ENCODE data around the gene MSI2.

MSI2 gene

DNA sequence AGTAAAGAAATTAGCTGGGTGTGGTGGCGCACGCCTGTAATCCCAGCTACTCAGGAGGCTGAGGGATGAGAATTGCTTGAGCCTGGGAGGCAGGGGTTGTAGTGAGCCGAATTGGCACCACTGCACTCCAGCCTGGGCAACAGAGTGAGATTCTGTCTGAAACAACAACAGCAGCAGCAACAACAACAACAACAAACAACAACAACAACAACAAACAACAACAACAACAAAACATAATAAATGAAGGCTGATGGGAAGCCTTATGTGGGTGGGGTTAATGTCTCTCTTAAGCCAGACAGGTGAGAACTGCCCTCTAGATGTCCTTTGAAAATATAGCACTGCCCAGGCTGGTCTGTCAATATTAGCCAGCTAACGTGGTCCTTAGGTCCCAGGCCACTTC is 107.3 kb downstream of the MSI2 start:
- DNase-seq (ENCODE audit: extremely low read depth in 1 of 2, low read depth in 1 of 2) = no peak

DNA sequence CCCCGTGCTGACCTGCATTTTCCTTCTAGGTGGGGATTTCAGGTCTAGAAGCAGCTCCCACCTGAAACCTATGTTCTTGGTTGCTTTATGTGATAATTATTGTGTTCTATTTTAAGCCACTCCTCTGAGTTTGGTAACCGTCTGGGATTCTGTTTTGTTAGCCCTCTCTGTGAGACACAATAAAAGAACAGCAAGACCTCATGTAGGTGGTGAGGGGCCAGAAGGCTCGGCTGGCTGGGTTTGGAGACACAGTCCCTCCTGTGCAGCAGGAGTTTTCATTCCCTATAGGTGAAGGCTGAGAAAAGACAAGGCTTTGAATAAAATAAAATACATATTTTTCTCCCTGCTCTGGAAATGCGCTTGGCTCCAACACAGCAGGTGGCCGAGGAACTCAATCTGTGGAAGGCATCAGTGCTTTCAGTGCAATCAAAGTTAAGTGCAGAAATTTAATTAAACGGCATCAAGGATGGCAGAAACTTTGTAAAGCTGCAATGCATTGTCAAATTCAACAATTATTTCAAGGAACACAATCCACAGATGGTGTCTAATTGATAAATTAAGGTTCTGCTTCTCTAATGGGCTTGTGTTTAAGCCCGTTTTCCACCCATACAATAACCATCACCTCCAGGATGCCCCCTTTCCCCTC is 107.8 kb downstream of the MSI2 start:
- DNase-seq (ENCODE audit: extremely low read depth in 1 of 2, low read depth in 1 of 2) = no peak

DNA sequence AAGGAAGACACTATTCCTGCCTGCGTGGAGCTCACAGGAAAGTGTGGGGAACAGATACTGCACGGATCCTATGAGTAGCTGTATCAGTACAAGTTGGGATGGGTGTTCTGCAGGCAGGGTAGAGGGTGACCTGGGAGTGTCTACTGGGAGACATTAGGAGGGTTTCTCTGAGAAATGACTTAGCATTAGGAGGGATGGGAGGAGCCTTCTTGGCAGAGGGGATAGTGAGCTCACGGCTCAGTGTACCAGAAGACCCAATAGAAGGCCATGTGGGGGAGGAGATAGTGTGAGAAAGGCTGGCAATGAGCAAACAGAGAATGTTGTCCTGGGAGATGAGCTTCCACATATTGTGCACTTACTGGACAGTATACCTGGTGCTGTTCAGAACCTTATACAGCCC is 109.1 kb downstream of the MSI2 start:
- DNase-seq (ENCODE audit: extremely low read depth in 1 of 2, low read depth in 1 of 2) = no peak

DNA sequence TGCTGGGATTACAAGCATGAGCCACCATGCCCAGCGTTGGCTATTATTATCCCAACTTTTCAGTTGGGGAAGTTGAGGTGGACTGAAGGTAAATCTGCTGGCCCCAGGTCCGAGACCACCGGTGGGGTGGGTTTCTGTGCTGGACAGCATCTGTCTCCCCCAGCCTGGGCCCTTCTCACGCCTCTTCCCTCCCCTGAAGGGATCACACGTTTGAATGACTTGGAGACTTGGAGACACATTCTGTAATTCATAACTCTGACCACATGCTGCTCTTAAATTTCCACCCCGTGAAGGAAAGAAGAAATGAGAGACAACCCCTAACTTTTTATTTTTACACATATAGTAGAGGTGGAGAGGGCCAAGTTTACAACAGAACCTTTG is 109.8 kb downstream of the MSI2 start:
- DNase-seq (ENCODE audit: extremely low read depth in 1 of 2, low read depth in 1 of 2) = no peak

DNA sequence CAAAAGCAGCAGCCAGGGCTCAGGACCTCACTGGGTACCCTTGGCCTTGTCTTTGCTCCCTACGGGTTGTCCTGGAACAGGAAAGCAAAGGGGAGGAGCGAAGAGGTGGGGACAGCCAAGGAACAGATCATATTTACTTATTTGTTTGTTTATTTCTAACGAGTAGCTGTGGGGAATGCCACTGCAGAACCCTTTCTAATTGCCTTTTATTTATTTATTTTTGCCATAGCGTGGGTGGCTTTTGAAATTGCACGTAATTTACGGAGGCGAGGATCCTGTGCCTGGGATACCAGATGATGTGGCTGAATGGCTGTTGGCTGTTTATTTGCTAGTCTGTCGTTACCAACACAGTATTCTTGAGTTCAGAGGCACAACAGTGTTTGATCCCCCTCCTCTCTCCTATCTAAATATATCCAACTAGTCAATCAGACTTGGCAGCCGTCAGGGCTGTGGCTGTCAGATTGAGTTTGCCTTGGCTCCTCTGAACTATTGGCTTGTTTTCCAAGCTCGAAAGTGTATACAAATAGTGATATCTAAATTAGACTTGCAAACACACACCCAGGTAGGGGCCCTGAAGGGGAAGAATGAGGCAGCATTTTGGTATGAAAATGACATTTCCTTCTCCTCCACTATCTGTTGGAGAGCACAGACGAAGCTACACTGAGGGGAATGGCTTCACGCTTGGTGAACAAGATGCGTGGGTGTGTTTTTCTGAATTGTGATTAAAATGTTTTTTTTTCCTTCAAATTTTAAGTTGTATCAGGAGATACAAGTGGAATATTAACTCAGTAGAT is 110.4 kb downstream of the MSI2 start:
- DNase-seq (ENCODE audit: extremely low read depth in 1 of 2, low read depth in 1 of 2) = no peak

DNA sequence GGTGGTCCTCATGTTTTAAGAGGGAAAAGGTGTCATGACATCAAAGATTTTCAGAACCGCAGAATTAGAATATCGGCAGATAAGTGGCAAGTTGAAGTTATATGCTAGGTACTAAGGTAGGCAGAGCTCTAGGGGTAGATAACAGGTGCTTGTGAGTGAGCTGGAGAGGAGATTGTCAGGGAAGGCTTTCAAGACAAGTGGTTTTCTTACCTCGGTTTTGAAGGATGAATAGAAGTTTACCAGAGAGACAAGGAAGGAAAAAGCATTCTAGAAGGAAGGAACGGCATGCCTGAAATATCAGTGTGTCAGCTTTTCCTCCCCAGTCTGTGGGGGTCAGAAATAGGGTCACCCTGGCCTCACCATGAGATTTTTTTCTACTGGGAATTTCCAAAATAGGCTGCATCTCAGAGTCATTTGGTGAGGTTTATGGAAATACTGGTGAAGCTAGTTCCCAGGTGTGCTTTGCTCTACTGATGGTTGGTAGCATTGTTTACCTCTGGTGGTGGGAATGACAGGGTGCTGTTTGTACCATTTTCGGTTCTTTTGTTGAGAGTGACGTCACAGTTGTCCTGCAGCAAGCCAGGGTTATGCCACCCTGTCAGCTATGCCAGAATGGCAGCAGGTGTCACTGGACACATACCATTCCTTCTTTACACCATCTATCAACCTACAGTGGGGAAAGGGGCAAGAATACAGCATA is 112.5 kb downstream of the MSI2 start:
- DNase-seq (ENCODE audit: extremely low read depth in 1 of 2, low read depth in 1 of 2) = no peak

DNA sequence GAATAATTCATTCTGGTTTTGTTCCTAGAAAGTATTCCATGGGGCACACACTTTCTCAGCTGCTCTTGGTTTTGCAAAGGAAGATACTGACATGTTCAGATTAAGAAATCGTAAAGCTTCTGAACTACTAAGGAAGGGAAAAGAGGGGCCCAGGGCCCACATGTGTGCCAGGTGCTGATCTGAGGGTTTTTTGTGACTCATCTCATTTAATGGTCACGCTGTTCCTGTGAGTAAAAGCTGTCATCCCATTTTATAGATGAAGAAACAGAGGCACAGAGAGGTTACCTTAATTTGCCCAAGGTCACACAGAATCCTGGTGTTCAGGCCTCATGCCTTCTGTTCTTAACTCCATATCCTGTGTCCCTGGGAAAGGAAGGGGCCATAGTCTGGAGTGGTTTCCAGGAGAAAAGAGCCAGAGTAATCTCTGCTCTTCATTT is 113.2 kb downstream of the MSI2 start:
- DNase-seq (ENCODE audit: extremely low read depth in 1 of 2, low read depth in 1 of 2) = no peak

DNA sequence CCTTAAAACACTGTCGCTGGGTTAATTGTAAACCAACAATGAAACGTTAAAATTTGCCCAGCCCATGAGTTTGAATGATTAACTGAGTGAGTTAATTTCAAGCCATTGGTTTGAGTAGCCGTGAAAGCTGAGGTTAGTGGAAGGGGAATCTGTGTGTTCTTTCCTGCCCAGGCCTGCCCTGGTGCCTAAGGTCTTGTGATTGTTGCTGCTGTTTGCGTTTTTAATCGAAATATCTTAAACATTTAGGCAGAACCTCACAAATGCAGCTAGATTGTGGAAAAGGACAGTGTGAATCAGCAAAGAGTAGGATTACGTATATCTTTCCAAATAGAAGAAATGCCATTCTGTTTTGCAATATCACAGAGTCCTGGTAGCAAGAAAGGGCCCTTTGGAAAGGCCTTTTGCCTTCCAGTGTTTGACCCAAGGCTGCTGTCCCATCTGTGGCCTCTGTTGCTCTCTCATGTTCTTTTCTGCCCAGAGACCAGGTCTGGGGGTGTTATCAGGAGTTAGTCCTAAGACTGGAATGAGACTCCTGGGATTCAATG is 113.8 kb downstream of the MSI2 start:
- no peak for DNase-seq (ENCODE audit: extremely low read depth in 1 of 2, low read depth in 1 of 2)

DNA sequence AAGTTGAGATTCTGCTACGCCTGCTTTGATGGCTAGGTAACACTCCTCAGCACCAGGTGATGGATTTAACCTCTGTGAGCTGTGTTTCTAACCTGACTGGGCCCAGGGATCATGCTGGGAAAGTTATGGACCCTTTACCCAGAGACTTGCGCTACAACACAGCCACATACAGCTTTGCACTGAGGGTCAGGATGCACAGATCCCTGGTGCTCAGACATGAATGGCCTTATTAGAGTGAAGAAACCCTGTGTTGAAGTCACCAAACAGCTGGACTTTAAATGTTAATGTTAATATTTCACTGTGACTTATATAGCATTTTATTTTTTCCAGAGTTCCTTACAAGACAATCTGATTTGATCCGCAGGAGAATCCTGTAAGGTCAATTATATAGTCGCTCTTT is 114.3 kb downstream of the MSI2 start:
- DNase-seq (ENCODE audit: extremely low read depth in 1 of 2, low read depth in 1 of 2) = no peak

DNA sequence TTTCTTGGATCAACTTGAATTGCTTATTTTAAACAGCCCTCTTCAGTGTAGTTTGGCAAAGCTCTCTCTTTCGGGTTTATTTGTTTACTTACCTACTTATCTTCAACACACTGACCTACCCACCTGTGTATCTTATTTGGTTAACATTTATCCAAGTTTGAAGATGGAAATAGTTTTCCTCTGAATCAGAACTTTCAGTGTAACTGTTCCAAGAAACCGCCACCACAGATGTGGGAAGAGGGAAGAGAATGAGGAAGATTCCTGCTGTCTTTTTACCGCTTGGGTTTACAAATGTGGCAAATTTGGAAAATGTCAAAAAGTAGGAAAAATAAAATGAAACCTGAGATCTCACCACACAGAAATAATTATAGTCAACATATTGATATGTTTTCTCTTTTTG is 115.8 kb downstream of the MSI2 start:
- no peak for DNase-seq (ENCODE audit: extremely low read depth in 1 of 2, low read depth in 1 of 2)

DNA sequence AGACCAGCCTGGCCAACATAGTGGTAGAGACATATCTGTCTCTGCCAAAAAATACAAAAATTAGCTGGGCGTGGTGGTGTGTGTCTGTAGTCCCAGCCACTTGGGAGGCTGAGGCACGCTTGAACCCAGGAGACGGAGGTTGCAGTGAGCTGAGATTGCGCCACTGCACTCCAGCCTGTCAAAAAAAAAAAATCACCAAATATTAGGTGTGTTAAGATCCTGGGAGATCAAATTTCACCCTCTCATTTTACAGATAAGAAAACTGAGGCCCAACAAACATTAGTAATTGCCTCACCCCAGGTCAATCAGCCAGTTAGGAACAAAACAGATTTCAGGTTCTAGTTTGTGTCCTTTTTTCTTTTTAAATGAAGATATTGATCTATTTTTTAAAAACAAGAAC is 116.7 kb downstream of the MSI2 start:
- no peak for DNase-seq (ENCODE audit: extremely low read depth in 1 of 2, low read depth in 1 of 2)

DNA sequence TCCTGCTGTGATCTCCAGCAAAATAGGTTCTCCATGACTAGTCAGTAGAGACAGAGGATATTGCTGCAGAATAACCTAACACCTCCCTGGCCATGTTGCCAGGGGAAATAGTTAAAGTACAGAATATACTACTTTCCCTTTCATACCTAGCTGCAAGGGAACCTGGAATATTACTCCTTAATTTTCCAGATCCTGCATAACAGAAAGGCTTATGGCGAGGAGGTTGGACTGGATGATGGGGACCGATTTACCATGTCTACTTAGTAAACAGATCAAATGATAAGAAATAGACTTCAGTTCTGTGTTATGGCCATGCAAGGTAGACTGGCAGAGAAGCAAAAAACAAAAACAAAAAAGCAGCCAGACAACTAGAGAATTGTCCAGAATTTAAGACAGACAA is 117.4 kb downstream of the MSI2 start:
- DNase-seq (ENCODE audit: extremely low read depth in 1 of 2, low read depth in 1 of 2) = no peak

DNA sequence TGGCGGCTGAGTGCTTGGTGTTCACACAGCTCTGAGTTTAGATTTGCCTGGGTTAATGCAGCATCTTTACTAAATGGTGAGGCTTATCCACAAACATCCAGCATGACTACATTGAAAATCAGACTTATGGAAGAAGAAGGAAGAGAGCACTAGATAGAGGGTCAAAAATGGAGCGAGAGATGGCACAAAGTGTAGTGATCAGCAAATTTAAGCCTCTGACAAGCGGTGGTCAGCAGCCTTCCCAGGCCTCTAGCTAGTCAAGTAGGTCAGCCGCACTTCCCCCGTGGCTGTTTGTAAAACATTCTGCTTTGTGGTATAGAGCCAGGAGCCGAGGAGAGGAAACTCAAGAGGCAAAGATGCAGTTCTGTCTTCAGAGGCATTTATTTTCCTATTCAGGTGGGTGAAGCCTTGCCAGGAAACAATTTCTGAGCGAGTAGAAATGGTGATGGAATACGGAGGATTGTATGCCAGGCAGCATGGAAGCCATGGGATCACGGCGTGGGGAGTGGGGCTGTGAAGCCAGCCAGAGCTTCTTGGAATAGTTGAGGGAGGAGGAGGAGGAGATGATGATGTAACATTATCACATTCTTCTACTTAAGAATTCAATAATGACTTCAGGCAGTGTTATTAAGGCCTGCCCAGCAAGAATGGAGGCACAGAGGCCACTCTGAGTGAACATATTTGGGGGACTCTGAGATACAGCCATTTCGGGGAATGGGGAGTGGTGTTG is 118.9 kb downstream of the MSI2 start:
- DNase-seq (ENCODE audit: extremely low read depth in 1 of 2, low read depth in 1 of 2) = no peak

DNA sequence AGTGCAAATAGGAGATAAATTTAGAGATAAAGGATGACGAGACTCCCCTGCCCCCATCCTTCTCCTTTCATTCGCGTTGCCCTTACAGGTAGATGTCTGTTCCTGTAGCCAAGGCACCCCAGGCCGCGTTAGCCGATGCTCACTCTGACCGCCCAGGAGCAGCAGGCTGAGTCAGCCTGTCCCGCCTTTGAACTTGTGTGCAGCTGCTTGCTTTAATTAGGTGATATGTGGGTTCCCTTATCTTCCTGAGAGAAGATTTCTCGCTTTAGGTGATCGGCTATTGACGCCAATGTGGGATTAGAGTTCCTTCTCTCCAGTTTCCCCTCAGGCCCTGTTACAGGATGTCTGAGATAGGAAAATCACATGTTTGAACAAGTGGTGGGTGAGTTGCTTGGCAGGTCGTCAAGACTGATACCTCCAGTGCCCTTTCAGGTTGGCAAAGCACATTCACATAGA is 119.5 kb downstream of the MSI2 start:
- DNase-seq (ENCODE audit: extremely low read depth in 1 of 2, low read depth in 1 of 2) = no peak

DNA sequence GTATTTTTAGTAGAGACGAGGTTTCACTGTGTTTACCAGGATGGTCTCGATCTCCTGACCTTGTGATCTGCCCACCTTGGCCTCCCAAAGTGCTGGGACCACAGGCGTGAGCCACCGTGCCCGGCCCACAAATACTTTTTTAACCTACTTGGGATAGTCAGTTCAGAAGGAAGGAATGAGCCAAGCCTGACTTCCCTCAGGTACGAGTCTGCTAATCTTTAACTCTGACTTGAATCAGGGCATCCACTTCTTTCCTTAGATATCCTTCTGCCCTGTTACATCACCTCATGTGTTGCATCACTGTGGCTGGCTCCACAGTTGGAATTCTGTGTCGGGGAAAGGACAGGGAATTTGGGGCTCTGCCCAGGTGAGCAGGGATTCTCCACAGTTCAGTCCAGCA is 120.8 kb downstream of the MSI2 start:
- DNase-seq (ENCODE audit: extremely low read depth in 1 of 2, low read depth in 1 of 2) = no peak

DNA sequence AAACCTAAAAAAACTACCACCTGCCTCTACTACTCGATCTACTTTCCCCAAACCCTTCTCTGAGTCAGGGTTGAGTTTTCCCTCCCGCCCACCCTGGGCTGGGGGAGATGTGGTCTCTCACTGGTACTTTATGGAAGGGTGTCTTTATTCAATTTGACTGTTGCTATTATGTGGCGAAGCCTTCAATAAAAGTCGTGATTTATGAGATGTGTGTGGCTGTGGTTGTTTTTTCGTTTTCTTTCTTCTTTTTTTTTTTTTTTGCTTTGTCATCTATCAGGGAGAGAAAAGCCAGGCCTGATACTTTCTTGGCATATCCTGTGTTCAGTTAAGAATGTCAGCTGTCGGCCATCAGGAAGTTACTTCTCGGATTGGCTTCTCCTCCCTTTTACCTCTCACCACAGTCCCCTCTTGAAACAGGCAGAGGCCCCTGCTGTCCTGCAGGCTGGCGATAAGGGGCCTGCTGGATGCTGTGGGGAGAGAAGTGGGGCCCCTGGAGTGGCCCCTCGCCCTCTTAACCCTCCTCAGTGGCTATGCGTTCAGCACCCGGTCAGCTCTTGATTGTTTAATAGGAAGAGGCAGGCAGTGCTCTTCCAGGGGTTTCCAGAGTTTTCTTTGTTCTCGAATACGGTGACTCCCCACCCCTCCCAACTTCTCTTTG is 123.0 kb downstream of the MSI2 start:
- DNase-seq (ENCODE audit: extremely low read depth in 1 of 2, low read depth in 1 of 2) = peak in 1 of 2 donors; percentile 11

DNA sequence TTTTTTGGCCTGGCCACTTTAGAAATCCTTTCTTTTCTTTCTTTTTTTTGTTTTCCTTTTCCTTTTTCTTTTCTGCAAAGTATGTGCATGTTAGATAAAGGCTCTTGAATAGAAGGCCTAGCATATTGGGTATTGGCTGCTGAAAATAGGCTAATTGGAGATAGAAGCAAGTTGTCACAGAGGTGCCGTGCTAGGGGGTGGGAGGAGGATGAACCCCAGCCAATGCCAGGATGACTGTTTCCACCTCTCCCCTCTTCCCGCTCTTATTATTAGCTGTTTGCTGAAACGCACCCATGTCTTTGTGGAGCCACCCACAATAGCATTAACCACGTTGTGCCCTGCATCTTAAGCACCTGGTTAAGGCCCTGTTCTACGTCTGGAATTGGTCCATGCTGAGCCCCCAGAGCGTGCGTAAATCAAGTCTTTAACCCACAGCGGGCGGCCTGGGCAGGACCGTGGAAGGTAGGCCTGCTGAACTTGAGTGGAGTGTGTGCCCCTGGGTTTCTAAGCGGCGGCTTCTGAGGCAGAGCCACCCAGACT is 123.6 kb downstream of the MSI2 start:
- no peak for DNase-seq (ENCODE audit: extremely low read depth in 1 of 2, low read depth in 1 of 2)

DNA sequence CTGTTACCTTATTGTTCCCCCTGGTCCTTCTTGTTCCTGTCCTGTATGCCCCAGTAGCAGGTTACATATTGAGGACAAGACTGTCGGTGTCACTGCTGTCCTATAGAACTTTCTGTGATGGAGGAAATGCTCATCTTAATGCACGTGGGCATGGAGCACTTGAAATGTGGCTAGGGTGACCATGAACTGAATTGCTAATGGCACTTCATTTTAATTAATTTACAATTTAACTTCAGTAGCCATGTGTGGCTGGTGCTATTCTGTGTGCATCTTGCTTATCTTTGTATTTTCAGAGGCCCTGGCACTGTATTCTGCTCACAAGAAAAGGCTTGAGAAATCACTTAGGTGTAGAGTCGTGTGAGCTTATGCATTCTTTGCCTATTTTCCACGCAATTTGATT is 125.2 kb downstream of the MSI2 start:
- DNase-seq (ENCODE audit: extremely low read depth in 1 of 2, low read depth in 1 of 2) = no peak

DNA sequence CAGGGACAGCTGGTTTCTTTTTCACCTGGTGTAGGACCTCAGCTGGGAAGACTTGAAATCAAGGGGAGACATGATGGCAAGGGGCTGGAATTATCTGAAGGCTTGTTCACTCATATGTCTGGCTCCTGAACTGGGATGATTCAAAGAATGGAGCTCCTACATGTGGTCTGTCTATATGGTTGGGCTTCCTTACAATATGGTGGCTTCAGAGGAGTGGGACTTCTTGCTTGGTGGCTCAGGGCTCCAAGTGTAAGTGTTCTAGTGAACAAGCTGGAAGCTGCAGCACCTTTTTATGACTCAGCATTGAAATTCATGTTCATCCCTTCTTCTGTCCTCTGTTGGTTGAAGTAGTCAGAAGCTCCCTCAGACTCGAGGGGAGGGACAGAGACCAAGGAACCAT is 127.9 kb downstream of the MSI2 start:
- DNase-seq (ENCODE audit: extremely low read depth in 1 of 2, low read depth in 1 of 2) = no peak

DNA sequence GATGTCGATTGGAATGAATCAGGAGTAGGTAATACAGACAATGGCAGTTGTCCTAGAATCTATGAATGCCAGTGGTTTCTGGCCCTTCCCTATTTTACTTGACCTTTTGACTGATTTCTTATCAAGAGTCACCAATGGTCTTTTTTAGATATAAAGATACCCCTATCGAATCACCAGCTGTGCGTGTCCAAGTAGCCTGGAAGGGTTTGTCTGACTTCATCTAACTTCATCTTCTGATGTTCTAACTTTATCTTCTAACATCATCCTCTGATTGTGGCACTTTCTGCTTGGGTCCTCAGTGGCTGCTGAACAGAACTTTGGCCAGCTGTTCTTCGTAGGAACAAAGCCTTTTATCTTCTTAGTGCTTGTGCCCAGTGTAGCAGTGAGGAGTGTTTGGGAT is 129.7 kb downstream of the MSI2 start:
- no peak for DNase-seq (ENCODE audit: extremely low read depth in 1 of 2, low read depth in 1 of 2)
